AG09319 (cell line): ENCODE data around the gene ANKRD44.

ENCODE experiments used
- DNase-seq: peaks from one replicate; pipeline ENCODE4 v3.0.0-alpha.2; 2010; ENCODE audit warnings: low read depth; ENCODE audit errors: extremely low read depth
- TF ChIP-seq, protein P1 (sequence below): IDR thresholded peaks from 2 replicates; pipeline ENCODE4 v1.5.1; 2011; ENCODE audit warnings: low read depth, mild to moderate bottlenecking, inconsistent platforms, low read length, moderate library complexity

Gene ANKRD44

DNA sequence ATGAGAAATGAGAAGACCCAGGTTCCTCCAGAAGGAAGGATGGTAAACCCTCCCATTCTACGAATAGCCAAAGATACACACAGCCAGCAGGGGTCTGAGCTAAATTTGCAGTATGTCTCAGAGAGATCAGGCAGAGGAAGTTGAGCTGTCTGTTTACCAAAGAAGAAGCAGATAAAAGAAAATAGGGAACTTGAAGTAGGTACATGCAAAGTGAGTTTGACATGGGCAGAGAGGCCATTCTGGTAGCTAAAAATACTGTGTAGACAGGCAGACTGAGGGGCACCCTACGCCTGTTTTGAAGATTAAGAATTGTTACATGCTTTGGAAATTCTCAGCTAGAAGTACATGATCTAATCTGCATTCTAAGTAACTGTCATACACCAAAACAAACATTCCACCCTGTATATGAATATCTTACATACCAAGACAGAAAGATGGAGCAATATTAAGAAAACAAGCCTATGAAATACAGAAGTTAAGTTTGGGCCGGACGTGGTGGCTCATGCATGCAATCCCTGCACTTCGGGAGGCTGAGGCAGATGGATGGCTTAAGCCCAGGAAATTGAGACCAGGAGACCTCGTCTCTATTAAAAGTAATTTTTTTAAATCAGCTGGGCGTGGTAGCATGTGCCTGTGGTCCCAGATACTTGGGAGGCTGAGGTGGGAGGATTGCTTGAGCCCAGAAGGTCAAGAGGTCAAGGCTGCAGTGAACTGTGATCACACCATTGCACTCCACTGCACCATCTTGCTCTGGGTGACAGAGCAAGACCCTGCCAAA, 157.9 kb downstream of the ANKRD44 start:
- no peak for DNase-seq
- TF ChIP-seq, protein P1, sequence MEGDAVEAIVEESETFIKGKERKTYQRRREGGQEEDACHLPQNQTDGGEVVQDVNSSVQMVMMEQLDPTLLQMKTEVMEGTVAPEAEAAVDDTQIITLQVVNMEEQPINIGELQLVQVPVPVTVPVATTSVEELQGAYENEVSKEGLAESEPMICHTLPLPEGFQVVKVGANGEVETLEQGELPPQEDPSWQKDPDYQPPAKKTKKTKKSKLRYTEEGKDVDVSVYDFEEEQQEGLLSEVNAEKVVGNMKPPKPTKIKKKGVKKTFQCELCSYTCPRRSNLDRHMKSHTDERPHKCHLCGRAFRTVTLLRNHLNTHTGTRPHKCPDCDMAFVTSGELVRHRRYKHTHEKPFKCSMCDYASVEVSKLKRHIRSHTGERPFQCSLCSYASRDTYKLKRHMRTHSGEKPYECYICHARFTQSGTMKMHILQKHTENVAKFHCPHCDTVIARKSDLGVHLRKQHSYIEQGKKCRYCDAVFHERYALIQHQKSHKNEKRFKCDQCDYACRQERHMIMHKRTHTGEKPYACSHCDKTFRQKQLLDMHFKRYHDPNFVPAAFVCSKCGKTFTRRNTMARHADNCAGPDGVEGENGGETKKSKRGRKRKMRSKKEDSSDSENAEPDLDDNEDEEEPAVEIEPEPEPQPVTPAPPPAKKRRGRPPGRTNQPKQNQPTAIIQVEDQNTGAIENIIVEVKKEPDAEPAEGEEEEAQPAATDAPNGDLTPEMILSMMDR = no peak

DNA sequence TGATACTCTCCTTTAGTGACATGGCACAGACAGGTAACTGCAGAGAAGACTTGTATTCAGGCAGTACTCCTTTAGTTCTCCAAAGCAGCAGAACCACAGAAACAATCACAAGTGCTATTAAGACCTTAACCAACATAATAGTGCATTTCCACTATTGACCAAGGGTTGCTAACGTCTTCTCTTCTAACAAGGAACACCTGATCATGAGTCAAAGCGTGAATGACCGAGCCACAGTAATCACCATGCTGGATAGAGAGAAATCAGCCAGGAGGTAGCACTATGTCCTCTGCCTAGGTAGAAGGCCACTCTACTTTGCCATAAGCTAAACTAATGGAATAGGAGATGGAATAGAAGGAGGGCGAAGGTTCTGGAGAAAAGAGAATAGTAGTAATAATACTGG, 161.0 kb downstream of the ANKRD44 start:
- TF ChIP-seq, protein P1 = no peak
- DNase-seq = no peak

DNA sequence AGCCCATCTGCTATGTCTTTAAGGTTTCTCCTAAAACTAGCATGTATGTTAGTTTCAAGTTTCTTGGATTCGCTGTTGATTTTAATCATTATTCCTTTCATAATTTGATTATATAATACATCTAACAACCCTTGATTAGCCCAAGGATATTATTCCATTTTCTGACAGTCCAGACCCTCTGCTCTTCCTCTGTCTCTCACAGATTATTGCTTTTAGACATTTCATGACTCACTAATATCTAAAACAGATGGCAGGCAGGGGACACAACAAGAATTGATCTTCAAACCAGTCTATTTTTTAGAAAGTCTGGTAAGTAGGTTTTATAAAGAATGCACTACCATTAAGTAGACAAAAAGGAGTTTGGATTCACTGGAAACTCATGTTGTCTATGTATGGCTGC, 162.2 kb downstream of the ANKRD44 start:
- DNase-seq = no peak
- TF ChIP-seq, protein P1 = no peak

DNA sequence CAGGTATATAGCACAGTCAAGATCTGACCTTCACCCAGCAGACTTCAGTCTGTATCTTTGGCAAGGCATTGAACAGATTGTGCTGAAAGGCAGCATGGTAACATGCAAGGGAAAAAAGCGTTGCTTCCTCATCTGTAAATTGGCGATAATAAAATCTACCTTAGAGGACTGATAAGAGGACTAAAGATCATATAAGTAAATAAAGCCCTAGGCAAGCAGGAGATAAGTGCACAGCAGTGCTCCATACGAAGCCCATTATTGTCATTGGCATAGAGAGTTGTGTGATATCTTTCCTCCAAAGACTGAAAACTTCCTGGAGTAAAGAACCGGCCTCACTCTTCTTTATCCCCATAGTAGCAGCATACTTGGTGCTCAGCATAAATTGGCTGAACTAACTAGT, 162.6 kb downstream of the ANKRD44 start:
- DNase-seq = no peak
- TF ChIP-seq, protein P1 = no peak

DNA sequence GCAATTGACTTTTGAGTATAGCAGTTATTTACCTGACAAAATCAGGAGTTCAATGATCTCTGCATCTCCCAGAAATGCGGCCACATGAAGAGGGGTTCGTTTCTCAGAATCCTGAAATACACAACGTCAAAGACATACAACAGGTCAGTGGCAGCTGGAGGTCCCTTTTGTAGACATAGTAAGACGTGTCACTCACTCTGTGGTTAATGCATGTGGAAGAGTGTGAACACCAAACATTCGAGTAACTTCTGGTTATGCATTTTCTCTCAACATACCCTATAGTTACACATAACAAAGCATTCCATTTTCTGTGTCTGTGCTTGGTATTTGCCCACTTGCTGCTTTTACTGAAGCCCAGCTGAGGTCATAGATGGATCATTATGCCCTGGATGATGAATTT, 163.6 kb downstream of the ANKRD44 start:
- no peak for DNase-seq
- TF ChIP-seq, protein P1 = no peak

DNA sequence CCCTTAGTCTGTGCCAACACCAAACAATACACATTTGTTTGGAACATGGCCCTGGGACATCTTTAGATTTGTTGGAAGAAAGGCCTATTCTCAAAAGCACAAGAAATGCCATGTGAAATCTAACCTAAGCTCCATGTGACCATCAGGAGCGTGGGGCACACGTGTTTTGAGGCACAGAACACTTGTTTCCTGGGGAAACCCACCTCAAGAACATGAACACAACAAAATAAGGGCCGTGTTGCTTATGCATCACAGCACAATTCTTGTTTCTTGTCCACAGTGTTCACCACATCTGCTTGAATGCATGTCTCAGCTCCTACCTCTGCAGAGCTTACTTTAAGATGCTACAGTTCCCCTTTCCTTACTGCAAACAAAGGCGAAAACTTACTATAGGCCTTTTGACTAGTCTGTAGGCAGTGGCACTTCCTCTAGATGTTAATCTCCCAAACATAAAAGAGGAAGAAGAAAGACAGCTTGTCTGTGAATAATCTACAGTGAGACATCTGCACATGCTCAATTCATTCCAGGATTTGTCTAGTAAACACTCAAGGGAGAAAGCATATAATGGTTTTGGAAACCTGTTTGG, 165.0 kb downstream of the ANKRD44 start:
- no peak for DNase-seq
- TF ChIP-seq, protein P1 = no peak

DNA sequence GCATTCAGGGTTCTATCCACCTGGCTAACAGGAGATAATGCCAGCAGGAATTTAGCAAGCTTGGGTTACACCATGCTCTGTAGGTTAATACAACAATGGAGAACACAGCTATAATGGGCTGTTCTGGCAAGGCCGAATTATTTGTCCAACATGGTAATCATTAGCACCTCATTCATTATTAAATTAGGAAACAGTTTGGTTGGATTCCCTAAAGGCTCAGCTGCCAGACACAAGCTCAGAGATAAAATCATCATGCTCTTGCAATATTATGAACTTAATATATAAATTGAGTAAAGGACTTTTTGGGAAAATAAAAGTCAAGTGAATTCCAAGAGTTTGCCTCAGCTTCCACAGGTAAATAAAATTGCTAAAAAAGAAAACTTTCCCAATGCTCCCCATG, 166.4 kb downstream of the ANKRD44 start:
- no peak for DNase-seq
- TF ChIP-seq, protein P1 = no peak
